ENCODE data around the gene AQP11.
A peak's percentile ranks its signal among the peaks of the same experiment; 100 is the strongest.
"Not testable (repeated sequence)": the region's sequence is repeated elsewhere in the genome, so short reads cannot be mapped to it uniquely, and the experiment has no call there.

Gene AQP11

DNA sequence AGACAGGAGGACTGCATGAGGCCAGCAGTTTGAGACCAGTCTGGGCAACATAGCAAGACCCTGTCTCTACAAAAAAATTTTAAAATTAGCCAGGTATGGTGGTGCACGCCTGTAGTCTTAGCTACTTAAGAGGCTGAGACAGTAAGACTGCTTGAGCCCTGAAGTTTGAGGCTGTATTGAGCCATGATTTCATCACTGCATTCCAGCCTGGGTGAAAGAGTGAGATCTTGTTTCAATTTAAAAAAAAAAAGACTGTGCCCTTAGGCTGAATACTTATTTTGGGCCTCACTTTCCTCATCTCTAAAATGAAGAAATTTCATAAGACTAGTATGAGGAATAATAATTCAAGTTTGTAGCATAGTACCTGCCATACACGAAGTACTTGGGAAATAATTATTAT lies 6.9 kb downstream of the AQP11 start:
- Histone ChIP-seq H3K4me1 (ENCODE audit: control insufficient read depth, insufficient read depth, low read length) (no peaks in the 10 kb centered on the region), H3K27ac (ENCODE audit: low read depth, low read length) (no peak overlapping the region), H3K27me3 (ENCODE audit: control insufficient read depth, insufficient read depth, low read length) (no peaks in the 10 kb centered on the region), H3K36me3 (ENCODE audit: control insufficient read depth, insufficient read depth, low read length) (no peaks in the 10 kb centered on the region; the same call in 1 of the 2 replicates), H3K9me3 (ENCODE audit: control insufficient read depth, insufficient read depth, low read depth, low read length) (no peaks in the 10 kb centered on the region), H3K4me3 (ENCODE audit: low read depth, low read length) (no peak overlapping the region), H3K9ac (ENCODE audit: low read length) (no peak overlapping the region)

GRCh38 chr11:77598195-77598594 lies 8.4 kb downstream of the AQP11 start:
- Histone ChIP-seq H3K9ac (ENCODE audit: low read length) (no peak overlapping the region), H3K4me1 (ENCODE audit: control insufficient read depth, insufficient read depth, low read length) (peaks cover 3% of the 10 kb centered on the region; the same call in 1 of the 2 replicates), H3K36me3 (ENCODE audit: control insufficient read depth, insufficient read depth, low read length) (no peaks in the 10 kb centered on the region; the same call in 1 of the 2 replicates), H3K27me3 (ENCODE audit: control insufficient read depth, insufficient read depth, low read length) (no peaks in the 10 kb centered on the region), H3K4me3 (ENCODE audit: low read depth, low read length) (no peak overlapping the region), H3K9me3 (ENCODE audit: control insufficient read depth, insufficient read depth, low read depth, low read length) (no peaks in the 10 kb centered on the region), H3K27ac (ENCODE audit: low read depth, low read length) (no peak overlapping the region)

DNA sequence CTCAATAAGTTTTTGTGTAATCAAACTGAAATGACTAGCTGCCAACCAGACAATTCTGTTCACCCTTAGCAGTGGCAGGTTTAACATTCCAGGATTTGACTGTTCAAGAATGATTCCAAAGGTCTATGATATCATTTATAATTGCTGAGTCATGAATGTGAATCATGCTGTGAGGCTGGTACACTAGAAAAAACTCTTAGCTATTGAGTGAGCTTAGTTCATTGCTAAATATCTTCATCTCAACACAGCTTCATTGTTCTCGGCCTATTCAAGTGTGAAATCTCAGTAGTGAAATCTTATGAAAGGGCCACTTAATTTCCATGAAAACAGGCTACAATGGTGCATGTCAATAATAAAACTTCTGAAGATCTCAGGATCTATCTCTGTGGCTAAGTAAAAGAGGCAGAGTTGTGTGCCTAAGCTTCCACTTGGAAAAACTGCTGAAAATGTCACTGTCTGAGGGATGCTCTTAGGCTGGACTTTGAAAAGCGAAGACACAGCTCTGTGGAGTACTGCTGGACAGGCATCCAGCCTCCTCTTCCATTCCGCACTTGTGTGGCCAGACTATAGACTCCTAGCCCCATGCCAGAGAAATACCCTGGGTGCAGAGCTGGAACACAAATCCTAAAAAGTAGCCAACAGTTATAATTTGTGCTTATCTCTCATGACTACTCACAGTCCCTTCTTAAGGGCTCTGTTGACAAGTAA lies 12.8 kb downstream of the AQP11 start:
- Histone ChIP-seq H3K4me3 (ENCODE audit: low read depth, low read length) (no peak overlapping the region), H3K36me3 (ENCODE audit: control insufficient read depth, insufficient read depth, low read length) (peaks cover 12% of the 10 kb centered on the region), H3K9me3 (ENCODE audit: control insufficient read depth, insufficient read depth, low read depth, low read length) (no peaks in the 10 kb centered on the region), H3K4me1 (ENCODE audit: control insufficient read depth, insufficient read depth, low read length) (peaks cover 3% of the 10 kb centered on the region; the same call in 1 of the 2 replicates), H3K27me3 (ENCODE audit: control insufficient read depth, insufficient read depth, low read length) (no peaks in the 10 kb centered on the region), H3K27ac (ENCODE audit: low read depth, low read length) (no peak overlapping the region), H3K9ac (ENCODE audit: low read length) (no peak overlapping the region)

GRCh38 chr11:77604281-77604680 lies 14.5 kb downstream of the AQP11 start:
- Histone ChIP-seq H3K9ac (ENCODE audit: low read length) (no peak overlapping the region), H3K36me3 (ENCODE audit: control insufficient read depth, insufficient read depth, low read length) (peaks cover 28% of the 10 kb centered on the region), H3K4me3 (ENCODE audit: low read depth, low read length) (no peak overlapping the region), H3K9me3 (ENCODE audit: control insufficient read depth, insufficient read depth, low read depth, low read length) (no peaks in the 10 kb centered on the region), H3K27ac (ENCODE audit: low read depth, low read length) (no peak overlapping the region), H3K27me3 (ENCODE audit: control insufficient read depth, insufficient read depth, low read length) (no peaks in the 10 kb centered on the region), H3K4me1 (ENCODE audit: control insufficient read depth, insufficient read depth, low read length) (peaks cover 3% of the 10 kb centered on the region; the same call in 1 of the 2 replicates)

- peaks cover 70% of the 10 kb centered on the region for H3K36me3 ChIP-seq (ENCODE audit: control insufficient read depth, insufficient read depth, low read length)
- no peak overlapping the region for H3K27ac ChIP-seq (ENCODE audit: low read depth, low read length)
- no peaks in the 10 kb centered on the region for H3K27me3 ChIP-seq (ENCODE audit: control insufficient read depth, insufficient read depth, low read length)
- no peak overlapping the region for H3K4me3 ChIP-seq (ENCODE audit: low read depth, low read length)
- H3K4me1 ChIP-seq (ENCODE audit: control insufficient read depth, insufficient read depth, low read length): no peaks in the 10 kb centered on the region
- no peak overlapping the region for H3K9ac ChIP-seq (ENCODE audit: low read length)
- H3K9me3 ChIP-seq (ENCODE audit: control insufficient read depth, insufficient read depth, low read depth, low read length): no peaks in the 10 kb centered on the region
Observed at GRCh38 chr11:77609234-77609633, 19.5 kb downstream of the AQP11 start.

DNA sequence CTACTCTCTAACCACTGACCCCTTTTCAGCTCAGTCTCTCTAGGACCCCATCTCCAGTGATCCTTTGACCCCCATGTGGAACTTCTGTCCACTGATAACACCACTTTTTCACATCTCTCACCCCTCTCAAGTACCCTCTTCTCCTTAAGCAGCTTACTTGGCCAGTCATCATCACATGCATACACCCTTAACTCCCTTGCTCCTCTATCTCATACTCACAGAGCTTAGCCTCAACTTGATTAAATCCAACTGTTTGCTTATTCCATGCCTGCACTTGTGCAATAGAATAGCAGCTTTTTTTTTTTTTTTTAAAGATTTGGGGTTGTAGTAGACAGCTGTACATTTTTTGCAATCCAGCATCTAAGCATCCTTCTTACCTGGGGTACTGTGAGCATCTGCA lies 22.2 kb downstream of the AQP11 start:
- Histone ChIP-seq H3K36me3 (ENCODE audit: control insufficient read depth, insufficient read depth, low read length) (peaks cover 90% of the 10 kb centered on the region), H3K4me3 (ENCODE audit: low read depth, low read length) (no peak overlapping the region), H3K9ac (ENCODE audit: low read length) (no peak overlapping the region), H3K4me1 (ENCODE audit: control insufficient read depth, insufficient read depth, low read length) (no peaks in the 10 kb centered on the region), H3K9me3 (ENCODE audit: control insufficient read depth, insufficient read depth, low read depth, low read length) (no peaks in the 10 kb centered on the region), H3K27ac (ENCODE audit: low read depth, low read length) (no peak overlapping the region), H3K27me3 (ENCODE audit: control insufficient read depth, insufficient read depth, low read length) (no peaks in the 10 kb centered on the region)

GRCh38 chr11:77617892-77618291 lies 28.1 kb downstream of the AQP11 start:
- peaks cover 81% of the 10 kb centered on the region for H3K36me3 ChIP-seq (ENCODE audit: control insufficient read depth, insufficient read depth, low read length)

GRCh38 chr11:77619576-77620198 lies 29.9 kb downstream of the AQP11 start:
- Histone ChIP-seq H3K27me3 (ENCODE audit: control insufficient read depth, insufficient read depth, low read length) (no peaks in the 10 kb centered on the region), H3K9me3 (ENCODE audit: control insufficient read depth, insufficient read depth, low read depth, low read length) (no peaks in the 10 kb centered on the region), H3K4me1 (ENCODE audit: control insufficient read depth, insufficient read depth, low read length) (no peaks in the 10 kb centered on the region), H3K36me3 (ENCODE audit: control insufficient read depth, insufficient read depth, low read length) (peaks cover 81% of the 10 kb centered on the region), H3K4me3 (ENCODE audit: low read depth, low read length) (no peak overlapping the region), H3K27ac (ENCODE audit: low read depth, low read length) (no peak overlapping the region), H3K9ac (ENCODE audit: low read length) (no peak overlapping the region)

More at GRCh38 chr11:77617892-77618291, 28.1 kb downstream of the AQP11 start:
- H3K27ac ChIP-seq (ENCODE audit: low read depth, low read length): no peak overlapping the region
- H3K9ac ChIP-seq (ENCODE audit: low read length): no peak overlapping the region
- no peaks in the 10 kb centered on the region for H3K27me3 ChIP-seq (ENCODE audit: control insufficient read depth, insufficient read depth, low read length)
- H3K4me3 ChIP-seq (ENCODE audit: low read depth, low read length): no peak overlapping the region
- H3K4me1 ChIP-seq (ENCODE audit: control insufficient read depth, insufficient read depth, low read length): no peaks in the 10 kb centered on the region
- no peaks in the 10 kb centered on the region for H3K9me3 ChIP-seq (ENCODE audit: control insufficient read depth, insufficient read depth, low read depth, low read length)

- Histone ChIP-seq H3K9ac (ENCODE audit: low read length) (no peak overlapping the region), H3K9me3 (ENCODE audit: control insufficient read depth, insufficient read depth, low read depth, low read length) (no peaks in the 10 kb centered on the region), H3K4me1 (ENCODE audit: control insufficient read depth, insufficient read depth, low read length) (no peaks in the 10 kb centered on the region), H3K36me3 (ENCODE audit: control insufficient read depth, insufficient read depth, low read length) (peaks cover 39% of the 10 kb centered on the region), H3K4me3 (ENCODE audit: low read depth, low read length) (no peak overlapping the region), H3K27ac (ENCODE audit: low read depth, low read length) (no peak overlapping the region), H3K27me3 (ENCODE audit: control insufficient read depth, insufficient read depth, low read length) (no peaks in the 10 kb centered on the region)
Observed at GRCh38 chr11:77630157-77630710, 40.5 kb downstream of the AQP11 start.

DNA sequence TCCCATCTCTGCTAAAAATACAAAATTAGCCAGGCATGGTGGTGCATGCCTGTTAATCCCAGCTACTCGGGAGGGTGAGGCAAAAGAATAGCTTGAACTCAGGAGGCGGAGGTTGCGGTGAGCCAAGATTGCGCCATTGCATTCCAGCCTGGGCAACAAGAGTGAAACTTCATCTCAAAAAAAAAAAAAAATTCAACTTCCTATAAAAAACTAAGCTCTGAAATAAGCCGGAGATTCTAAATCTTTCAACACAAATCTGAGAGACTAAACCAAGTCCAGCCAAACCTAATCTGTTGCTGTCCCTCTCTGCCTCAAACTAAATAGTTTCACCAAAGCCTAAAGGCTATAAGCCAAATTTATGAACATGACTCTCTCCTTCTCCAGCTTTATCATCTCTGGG lies 44.2 kb downstream of the AQP11 start:
- H3K9ac ChIP-seq (ENCODE audit: low read length); H3K27ac ChIP-seq (ENCODE audit: low read depth, low read length): not testable (repeated sequence)
- peaks cover 15% of the 10 kb centered on the region for H3K36me3 ChIP-seq (ENCODE audit: control insufficient read depth, insufficient read depth, low read length)

GRCh38 chr11:77636731-77637344 lies 47.1 kb downstream of the AQP11 start:
- Histone ChIP-seq H3K9ac (ENCODE audit: low read length) (peak overlapping the region; percentile 93), H3K9me3 (ENCODE audit: control insufficient read depth, insufficient read depth, low read depth, low read length) (no peaks in the 10 kb centered on the region), H3K4me3 (ENCODE audit: low read depth, low read length) (peak overlapping the region; percentile 88), H3K27me3 (ENCODE audit: control insufficient read depth, insufficient read depth, low read length) (no peaks in the 10 kb centered on the region), H3K27ac (ENCODE audit: low read depth, low read length) (peak overlapping the region; percentile 80; the same call in 1 of the 2 replicates), H3K36me3 (ENCODE audit: control insufficient read depth, insufficient read depth, low read length) (peaks cover 7% of the 10 kb centered on the region; the same call in 1 of the 2 replicates), H3K4me1 (ENCODE audit: control insufficient read depth, insufficient read depth, low read length) (0 out of 2 replicates have a peak, but pooled peaks cover 3% of the 10 kb centered on the region)

More for the DNA sequence above, 44.2 kb downstream of the AQP11 start:
- H3K4me1 ChIP-seq (ENCODE audit: control insufficient read depth, insufficient read depth, low read length); H3K4me3 ChIP-seq (ENCODE audit: low read depth, low read length); H3K9me3 ChIP-seq (ENCODE audit: control insufficient read depth, insufficient read depth, low read depth, low read length); H3K27me3 ChIP-seq (ENCODE audit: control insufficient read depth, insufficient read depth, low read length): not testable (repeated sequence)
